Activated naive CD4-positive, alpha-beta T cell treated with anti-CD3 and anti-CD28 coated beads for 36 hours (primary cell): Measurements from ENCODE around the gene ORAI2. TPM values are rescaled to one million over a fixed set of nuclear protein-coding genes. Genes with fewer than 3 reads are reported as not detected.
"Not testable (repeated sequence)": the region's sequence is repeated elsewhere in the genome, so short reads cannot be mapped to it uniquely, and the experiment has no call there.

Experiments used
- CTCF ChIA-PET: fragments of 350-600 bp; sonication (Branson Sonifier 250); formaldehyde crosslinking; loops from one replicate; lab custom pipeline; 2021; ENCODE audit warnings: antibody characterized with exemption; lab: Charles Lee
- DNase-seq: peaks from one replicate; pipeline ENCODE4 v3.0.0-alpha.2; 2020
- H3K27ac Mint-ChIP-seq: one replicate; pipeline ENCODE4 v1.8.0; 2021; ENCODE audit warnings: mild to moderate bottlenecking, mixed read lengths
- H3K27me3 Mint-ChIP-seq: one replicate; pipeline ENCODE4 v1.8.0; 2021; ENCODE audit warnings: low read depth, mixed read lengths
- H3K36me3 Mint-ChIP-seq: one replicate; pipeline ENCODE4 v1.8.0; 2021; ENCODE audit warnings: low read depth, mixed read lengths
- H3K4me1 Mint-ChIP-seq: one replicate; pipeline ENCODE4 v1.8.0; 2021; ENCODE audit warnings: low read depth, mixed read lengths
- H3K4me3 Mint-ChIP-seq: one replicate; pipeline ENCODE4 v1.8.0; 2021; ENCODE audit warnings: mild to moderate bottlenecking, moderate library complexity, mixed read lengths
- H3K9me3 Mint-ChIP-seq: one replicate; pipeline ENCODE4 v1.8.0; 2021; ENCODE audit warnings: mixed read lengths
- intact Hi-C: fragments of 100-400 bp; cut with micrococcal nuclease; formaldehyde crosslinking; loops from one replicate; pipeline ENCODE4 v1.15.1; 2023
- microRNA-seq: library from miRNA; unstranded; fragments of <30 nt; microRNA quantifications from one replicate; pipeline ENCODE4 v1.2.0, GENCODE V29; 2022; ENCODE audit warnings: borderline microRNAs expressed, borderline replicate concordance
- total RNA-seq, 2 experiments: library from RNA; stranded (reverse); gene quantifications; one replicate each; pipeline ENCODE4 v1.2.3, GENCODE V29; 2021

ORAI2 gene
- total RNA-seq, 2 experiments from 2014 or later: 15.4 to 16.4 TPM

- H3K4me3 Mint-ChIP-seq, DNase-seq, CTCF ChIA-PET, intact Hi-C loops, H3K4me1 Mint-ChIP-seq, H3K9me3 Mint-ChIP-seq, H3K27ac Mint-ChIP-seq, H3K36me3 Mint-ChIP-seq, H3K27me3 Mint-ChIP-seq: not testable (repeated sequence)
Measured at GRCh38 chr7:102496861-102497260, 63.5 kb downstream of the ORAI2 start.

GRCh38 chr7:102497308-102497707 lies 63.9 kb downstream of the ORAI2 start:
- H3K36me3 Mint-ChIP-seq, H3K9me3 Mint-ChIP-seq, H3K27me3 Mint-ChIP-seq, CTCF ChIA-PET, H3K27ac Mint-ChIP-seq, H3K4me1 Mint-ChIP-seq, intact Hi-C loops, H3K4me3 Mint-ChIP-seq, DNase-seq: not testable (repeated sequence)

- CTCF ChIA-PET, H3K27me3 Mint-ChIP-seq, H3K9me3 Mint-ChIP-seq, H3K4me3 Mint-ChIP-seq, H3K36me3 Mint-ChIP-seq, H3K4me1 Mint-ChIP-seq, H3K27ac Mint-ChIP-seq, intact Hi-C loops, DNase-seq: not testable (repeated sequence)
Measured at GRCh38 chr7:102498321-102498720, 64.9 kb downstream of the ORAI2 start.

GRCh38 chr7:102503141-102503540 lies 69.8 kb downstream of the ORAI2 start:
- H3K4me1 Mint-ChIP-seq, H3K27me3 Mint-ChIP-seq, CTCF ChIA-PET, DNase-seq, H3K9me3 Mint-ChIP-seq, intact Hi-C loops, H3K4me3 Mint-ChIP-seq, H3K27ac Mint-ChIP-seq, H3K36me3 Mint-ChIP-seq: not testable (repeated sequence)

GRCh38 chr7:102505298-102506185 lies 72.2 kb downstream of the ORAI2 start:
- CTCF ChIA-PET, H3K27ac Mint-ChIP-seq, DNase-seq, intact Hi-C loops, H3K36me3 Mint-ChIP-seq, H3K4me1 Mint-ChIP-seq, H3K4me3 Mint-ChIP-seq, H3K9me3 Mint-ChIP-seq, H3K27me3 Mint-ChIP-seq: not testable (repeated sequence)

Small RNAs within 50 kb of the gene (microRNA-seq; reads per million reads assigned to microRNA genes)
- gene MIR4467 (8.8 reads per million, percentile 16 among the genes with 10 or more reads in this experiment), gene MIR5090 (5.5 reads per million, percentile 3 among the genes with 10 or more reads in this experiment), gene MIR548O (not detected)

Other genes starting within 250 kb of the ORAI2 start
- gene SH2B2, start 146.7 kb upstream of the ORAI2 start, total RNA-seq: 1 to 10 TPM; 1.4 TPM
- not detected for gene SPDYE6, start 77.1 kb upstream of the ORAI2 start, total RNA-seq
- gene PRKRIP1, start 37.2 kb upstream of the ORAI2 start, total RNA-seq: 10 to 100 TPM; 17.8 to 18.5 TPM
- 1 to 10 TPM; 5.7 to 6.4 TPM for gene ALKBH4, start 31.3 kb downstream of the ORAI2 start, total RNA-seq
- gene LRWD1, start 31.4 kb downstream of the ORAI2 start, total RNA-seq: 10 to 100 TPM in 1 of 2 experiments, 1 to 10 TPM in 1; 9.4 to 11.0 TPM
- gene POLR2J, start 45.3 kb downstream of the ORAI2 start, total RNA-seq: 10 to 100 TPM; 43.9 to 47.1 TPM
- 10 to 100 TPM; 16.2 to 17.4 TPM for gene RASA4B, start 84.2 kb downstream of the ORAI2 start, total RNA-seq
- gene UPK3BL2, start 110.1 kb downstream of the ORAI2 start, total RNA-seq: 1 to 10 TPM; 5.5 to 8.2 TPM
- not detected for gene SPDYE2, start 117.7 kb downstream of the ORAI2 start, total RNA-seq
- 10 to 100 TPM; 15.3 to 15.5 TPM for gene POLR2J3, start 139.0 kb downstream of the ORAI2 start, total RNA-seq
- gene RASA4, start 183.2 kb downstream of the ORAI2 start, total RNA-seq: 10 to 100 TPM; 40.0 to 43.4 TPM
- gene UPK3BL1, start 209.2 kb downstream of the ORAI2 start, total RNA-seq: 1 to 10 TPM; 9.6 to 9.7 TPM
- gene SPDYE2B, start 216.7 kb downstream of the ORAI2 start, total RNA-seq: under 1 TPM in 1 of 2 experiments, not detected in 1; 0.19 TPM
- 1 to 10 TPM; 4.8 to 5.6 TPM for gene POLR2J2, start 238.1 kb downstream of the ORAI2 start, total RNA-seq